Bronchial epithelial cell (primary cell): ENCODE results near the gene TMBIM4. TPM values are rescaled to one million over a fixed set of nuclear protein-coding genes. Genes with fewer than 3 reads are reported as not detected.

Source experiments
- DNase-seq: peaks from one replicate; pipeline ENCODE4 v3.0.0-alpha.2; 2010; ENCODE audit warnings: low read depth
- FAIRE-seq: peaks from 2 replicates; lab custom pipeline; 2011; peaks lifted over from hg19 to GRCh38; lab: Jason Lieb, UNC
- H3K27me3 ChIP-seq: 2 replicates; pipeline ENCODE4 v1.5.1; 2011; ENCODE audit warnings: low read length; ENCODE audit not compliant: control insufficient read depth, insufficient read depth
- H3K36me3 ChIP-seq: 2 replicates; pipeline ENCODE4 v1.5.1; 2011; ENCODE audit warnings: low read length; ENCODE audit not compliant: control insufficient read depth, insufficient read depth
- H3K4me3 ChIP-seq: 2 replicates; pipeline ENCODE4 v1.5.1; 2011; ENCODE audit warnings: mild to moderate bottlenecking, low read depth, low read length, control low read depth
- total RNA-seq: library from RNA; depleted of rRNA; stranded (reverse); fragments of >200 nt; gene quantifications from 2 replicates; pipeline ENCODE4 v1.2.1, GENCODE V29; 2014
- TF ChIP-seq, protein P1 (sequence below): IDR thresholded peaks from 2 replicates; pipeline ENCODE4 v1.5.1; 2011; ENCODE audit warnings: mild to moderate bottlenecking, moderate library complexity, low read length, control low read depth, inconsistent platforms; ENCODE audit not compliant: insufficient read depth, severe bottlenecking

Gene TMBIM4
- total RNA-seq, 1 donor from 2014 or later = 29.5 TPM

DNA sequence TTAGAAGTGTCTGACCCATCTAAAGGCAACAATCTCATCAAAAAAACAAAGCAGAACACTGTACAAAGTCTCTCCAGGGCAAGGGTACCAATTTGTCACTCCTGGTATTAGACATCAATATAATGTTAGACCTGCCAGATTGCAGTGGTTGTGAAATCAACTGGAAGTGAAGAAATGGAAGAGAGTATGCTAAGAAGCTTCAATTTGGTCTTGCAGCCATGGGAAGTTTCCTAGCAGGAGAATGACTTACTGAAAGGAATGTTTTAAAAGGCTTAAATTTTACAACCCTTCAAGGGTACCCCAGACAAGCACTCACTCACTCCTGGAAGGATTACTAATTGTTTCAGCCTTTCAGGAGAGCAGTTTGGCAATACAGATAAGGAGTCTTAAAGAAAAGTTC is 58.2 kb downstream of the TMBIM4 start:
- TF ChIP-seq, protein P1, sequence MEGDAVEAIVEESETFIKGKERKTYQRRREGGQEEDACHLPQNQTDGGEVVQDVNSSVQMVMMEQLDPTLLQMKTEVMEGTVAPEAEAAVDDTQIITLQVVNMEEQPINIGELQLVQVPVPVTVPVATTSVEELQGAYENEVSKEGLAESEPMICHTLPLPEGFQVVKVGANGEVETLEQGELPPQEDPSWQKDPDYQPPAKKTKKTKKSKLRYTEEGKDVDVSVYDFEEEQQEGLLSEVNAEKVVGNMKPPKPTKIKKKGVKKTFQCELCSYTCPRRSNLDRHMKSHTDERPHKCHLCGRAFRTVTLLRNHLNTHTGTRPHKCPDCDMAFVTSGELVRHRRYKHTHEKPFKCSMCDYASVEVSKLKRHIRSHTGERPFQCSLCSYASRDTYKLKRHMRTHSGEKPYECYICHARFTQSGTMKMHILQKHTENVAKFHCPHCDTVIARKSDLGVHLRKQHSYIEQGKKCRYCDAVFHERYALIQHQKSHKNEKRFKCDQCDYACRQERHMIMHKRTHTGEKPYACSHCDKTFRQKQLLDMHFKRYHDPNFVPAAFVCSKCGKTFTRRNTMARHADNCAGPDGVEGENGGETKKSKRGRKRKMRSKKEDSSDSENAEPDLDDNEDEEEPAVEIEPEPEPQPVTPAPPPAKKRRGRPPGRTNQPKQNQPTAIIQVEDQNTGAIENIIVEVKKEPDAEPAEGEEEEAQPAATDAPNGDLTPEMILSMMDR = no peak
- DNase-seq (no peak), FAIRE-seq (no peak)
- H3K27me3 ChIP-seq = no peaks in the 10 kb centered on the region
- H3K36me3 ChIP-seq = no peaks in the 10 kb centered on the region
- no peak overlapping the region for H3K4me3 ChIP-seq

DNA sequence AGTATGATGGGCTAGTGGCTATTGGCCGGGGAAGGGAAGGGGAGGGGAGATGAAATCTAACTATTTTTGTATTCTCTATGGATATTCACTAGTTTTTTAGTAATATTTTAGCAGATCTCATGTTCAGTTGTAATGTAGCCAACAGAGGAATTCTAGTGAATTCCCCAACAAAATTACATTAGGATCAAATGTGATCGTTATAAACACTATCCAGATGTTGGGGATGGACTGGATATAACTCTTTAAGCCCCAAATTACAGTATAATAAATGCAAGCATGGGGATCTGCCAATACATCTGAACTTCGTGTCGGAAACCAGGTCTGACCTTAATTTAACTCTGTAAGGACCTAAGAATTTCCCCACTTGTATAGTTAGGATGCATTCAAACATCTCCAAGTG is 60.7 kb downstream of the TMBIM4 start:
- Histone ChIP-seq H3K4me3 (no peak overlapping the region), H3K27me3 (no peaks in the 10 kb centered on the region), H3K36me3 (no peaks in the 10 kb centered on the region)
- TF ChIP-seq, protein P1 = no peak
- no peak for FAIRE-seq
- DNase-seq = no peak

DNA sequence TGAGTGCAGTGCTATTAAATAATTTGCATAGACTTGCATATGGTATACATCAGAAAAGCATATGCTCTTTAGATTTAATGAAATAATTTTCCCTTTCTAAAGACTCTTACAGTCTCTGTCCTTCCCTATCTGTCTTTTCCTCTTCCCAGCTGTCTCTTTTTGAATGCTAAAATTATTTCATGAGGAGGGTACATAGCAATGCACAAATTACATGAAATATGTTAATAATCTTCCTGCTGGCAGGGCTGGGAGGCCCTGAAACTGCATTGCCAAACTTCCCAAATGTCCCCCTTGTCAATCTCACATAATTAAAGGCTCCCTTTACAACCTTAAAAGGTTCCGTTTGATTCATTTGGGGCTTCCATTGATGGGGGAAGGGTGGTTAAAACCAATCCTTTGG is 61.4 kb downstream of the TMBIM4 start:
- TF ChIP-seq, protein P1 = no peak
- no peaks in the 10 kb centered on the region for H3K27me3 ChIP-seq
- DNase-seq (no peak), FAIRE-seq (no peak)
- H3K4me3 ChIP-seq = no peak overlapping the region
- H3K36me3 ChIP-seq = no peaks in the 10 kb centered on the region

DNA sequence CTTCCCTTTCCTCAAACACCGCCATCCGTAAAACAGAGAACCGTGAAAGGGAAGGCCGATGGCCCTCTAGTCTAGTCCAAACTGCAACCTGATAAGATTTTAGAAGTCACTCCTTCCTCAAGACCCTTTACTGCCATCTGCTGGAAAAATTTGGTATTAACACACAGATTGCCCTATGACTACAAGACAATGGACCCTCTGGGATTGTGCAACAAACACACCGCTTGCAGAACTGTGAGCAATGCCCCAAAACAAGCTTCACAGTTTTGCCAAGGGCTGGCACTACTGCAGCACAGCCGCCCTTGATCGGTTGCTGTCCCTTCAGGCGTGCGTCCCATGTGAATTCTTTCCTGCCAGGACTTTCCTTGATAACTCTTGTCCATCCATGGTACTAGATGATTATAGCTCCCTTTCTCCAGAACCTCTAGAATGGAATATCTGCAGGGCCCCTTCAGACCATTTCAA is 62.3 kb downstream of the TMBIM4 start:
- DNase-seq (peak; percentile 93), FAIRE-seq (no peak)
- Histone ChIP-seq H3K27me3 (no peaks in the 10 kb centered on the region), H3K4me3 (no peak overlapping the region), H3K36me3 (no peaks in the 10 kb centered on the region)
- TF ChIP-seq, protein P1 = peak; percentile 77

DNA sequence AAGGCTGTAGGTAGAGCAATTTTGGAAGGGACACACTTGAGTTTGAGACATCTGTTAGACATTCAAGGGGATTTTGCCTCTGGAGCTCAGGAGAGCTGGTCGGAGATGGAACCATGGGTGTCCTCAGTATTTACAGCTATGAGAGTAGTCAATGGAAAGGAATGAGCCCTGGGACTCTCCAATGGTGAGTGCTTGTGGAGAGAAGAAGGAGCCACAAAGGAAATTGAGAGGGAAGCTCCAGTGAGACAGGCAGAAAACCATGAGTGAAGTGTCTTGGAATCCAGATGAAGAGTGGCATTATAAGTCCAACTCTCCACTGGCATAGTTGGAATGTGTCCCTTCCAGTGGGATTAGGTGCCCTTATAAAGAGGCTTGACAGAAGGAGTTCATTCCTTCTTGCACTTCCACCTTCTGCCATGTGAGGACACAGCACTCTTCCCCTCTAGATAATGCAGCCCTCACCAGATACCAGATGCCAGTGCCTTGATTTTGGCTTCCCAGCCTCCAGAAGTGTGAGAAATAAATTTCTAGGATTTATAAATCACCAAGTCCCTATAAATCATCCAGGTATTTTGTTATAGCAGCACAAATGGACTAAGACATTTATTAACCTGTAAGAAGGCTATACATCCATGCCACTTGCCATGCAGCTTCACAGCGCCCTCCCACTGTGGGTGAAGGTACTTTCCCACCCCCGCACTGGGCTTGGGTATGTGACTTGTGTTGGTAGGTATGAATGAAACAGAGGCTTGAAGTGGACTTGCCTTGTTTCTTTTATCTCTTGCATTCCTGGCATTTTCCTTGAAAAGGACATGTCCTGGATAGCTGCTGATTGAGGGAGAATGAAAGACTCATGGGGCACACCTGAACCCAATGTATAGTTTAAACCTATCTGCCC is 66.5 kb downstream of the TMBIM4 start:
- DNase-seq (no peak), FAIRE-seq (no peak)
- no peak overlapping the region for H3K4me3 ChIP-seq
- TF ChIP-seq, protein P1 = peak; percentile 2
- H3K36me3 ChIP-seq = no peaks in the 10 kb centered on the region
- no peaks in the 10 kb centered on the region for H3K27me3 ChIP-seq
